SW480 (cell line): ENCODE measurements around the gene MPZ.
"Not testable (repeated sequence)": the region's sequence is repeated elsewhere in the genome, so short reads cannot be mapped to it uniquely, and the experiment has no call there.

Experiments
- DNase-seq: peaks from one replicate; pipeline ENCODE4 v3.0.0-alpha.2; 2016; ENCODE audit warnings: low spot score

MPZ gene

GRCh38 chr1:161309868-161310267 is at the start of gene MPZ:
MPZ (minus strand) TSS chr1:161309968; CDS start chr1:161309905, 63 bp downstream.
- DNase-seq: no peak

GRCh38 chr1:161359291-161359690 is 49.5 kb upstream of the MPZ start:
- no peak for DNase-seq

- DNase-seq: no peak
Observed at GRCh38 chr1:161357073-161357472, 47.3 kb upstream of the MPZ start.

- no peak for DNase-seq
Observed at GRCh38 chr1:161351482-161351881, 41.7 kb upstream of the MPZ start.

GRCh38 chr1:161350671-161351070 is 40.9 kb upstream of the MPZ start:
- DNase-seq: no peak

GRCh38 chr1:161342821-161343220 is 33.1 kb upstream of the MPZ start:
- no peak for DNase-seq

GRCh38 chr1:161342177-161342576 is 32.4 kb upstream of the MPZ start:
- no peak for DNase-seq

GRCh38 chr1:161335796-161336195 is 26.0 kb upstream of the MPZ start:
- DNase-seq: no peak

GRCh38 chr1:161333166-161333565 is 23.4 kb upstream of the MPZ start:
- no peak for DNase-seq

GRCh38 chr1:161330346-161330745 is 20.6 kb upstream of the MPZ start:
- peak; percentile 5 for DNase-seq

GRCh38 chr1:161324020-161324419 is 14.3 kb upstream of the MPZ start:
- no peak for DNase-seq

- not testable (repeated sequence) for DNase-seq
Observed at GRCh38 chr1:161315841-161316674, 6.3 kb upstream of the MPZ start.

- peak; percentile 83 for DNase-seq
Observed at GRCh38 chr1:161314201-161314981, 4.6 kb upstream of the MPZ start, which contains the start of gene SDHC. SDHC (plus strand) TSS chr1:161314381; CDS start chr1:161314406, 25 bp downstream.

GRCh38 chr1:161313554-161314200 is 3.9 kb upstream of the MPZ start:
- DNase-seq: peak; percentile 42

GRCh38 chr1:161311595-161312181 is 1.9 kb upstream of the MPZ start:
- DNase-seq: no peak

GRCh38 chr1:161307892-161308638 is 1.7 kb downstream of the MPZ start:
- DNase-seq: no peak

- peak; percentile 9 for DNase-seq
Observed at GRCh38 chr1:161307230-161307768, 2.5 kb downstream of the MPZ start.

GRCh38 chr1:161305867-161306519 is 3.8 kb downstream of the MPZ start:
- no peak for DNase-seq

- DNase-seq: no peak
Observed at GRCh38 chr1:161304927-161305866, 4.6 kb downstream of the MPZ start.
